GM12801 (cell line): ENCODE measurements around the gene MARCHF2.

Source experiments
- CTCF ChIP-seq: IDR thresholded peaks from one replicate; pipeline ENCODE4 v1.5.1; 2011; ENCODE audit warnings: control low read depth; ENCODE audit not compliant: insufficient read length; ENCODE audit errors: extremely low read depth

The MARCHF2 gene

GRCh38 chr19:8389891-8390616, 23.1 kb upstream of the MARCHF2 start, which contains the start of gene RAB11B:
RAB11B (plus strand) TSS chr19:8390360; CDS start chr19:8390417, 57 bp downstream.
- no peak for TF ChIP-seq CTCF

- TF ChIP-seq CTCF = no peak
Observed at GRCh38 chr19:8390617-8390981, 22.5 kb upstream of the MARCHF2 start.

GRCh38 chr19:8391198-8392016, 21.7 kb upstream of the MARCHF2 start:
- no peak for TF ChIP-seq CTCF

- no peak for TF ChIP-seq CTCF
Observed at GRCh38 chr19:8392017-8392591, 21.0 kb upstream of the MARCHF2 start.

GRCh38 chr19:8393192-8393870, 19.8 kb upstream of the MARCHF2 start:
- TF ChIP-seq CTCF = no peak

- no peak for TF ChIP-seq CTCF
Observed at GRCh38 chr19:8393871-8394250, 19.2 kb upstream of the MARCHF2 start.

- TF ChIP-seq CTCF = no peak
Observed at GRCh38 chr19:8395621-8396082, 17.5 kb upstream of the MARCHF2 start.
